ENCODE measurements around the gene OR2K2.
"Not testable (repeated sequence)": the region's sequence is repeated elsewhere in the genome, so short reads cannot be mapped to it uniquely, and the experiment has no call there.

OR2K2 gene

GRCh38 chr9:111330124-111330523 is at the start of gene OR2K2:
TSS of gene OR2K2 (minus strand) at chr9:111330224. CDS start at chr9:111328433, 1,791 bp downstream.
- no peak for DNase-seq

GRCh38 chr9:111375817-111376564 is 46.0 kb upstream of the OR2K2 start:
- no peak for DNase-seq

- no peak for DNase-seq
Observed at GRCh38 chr9:111375062-111375461, 45.0 kb upstream of the OR2K2 start.

- no peak for DNase-seq
Observed at GRCh38 chr9:111372297-111372696, 42.3 kb upstream of the OR2K2 start.

GRCh38 chr9:111366978-111367377 is 37.0 kb upstream of the OR2K2 start:
- no peak for DNase-seq

- no peak for DNase-seq
Observed at GRCh38 chr9:111362526-111362925, 32.5 kb upstream of the OR2K2 start.

GRCh38 chr9:111360881-111361280 is 30.9 kb upstream of the OR2K2 start:
- no peak for DNase-seq

- no peak for DNase-seq
Observed at GRCh38 chr9:111356481-111357244, 26.6 kb upstream of the OR2K2 start.

GRCh38 chr9:111352545-111352944 is 22.5 kb upstream of the OR2K2 start:
- no peak for DNase-seq

- DNase-seq, result no peak
Observed at GRCh38 chr9:111350556-111350955, 20.5 kb upstream of the OR2K2 start.

- DNase-seq, result no peak
Observed at GRCh38 chr9:111349766-111350165, 19.7 kb upstream of the OR2K2 start.

- no peak for DNase-seq
Observed at GRCh38 chr9:111348821-111349271, 18.8 kb upstream of the OR2K2 start.

- DNase-seq, result not testable (repeated sequence)
Observed at GRCh38 chr9:111334318-111334863, 4.4 kb upstream of the OR2K2 start.

GRCh38 chr9:111320631-111321030 is 9.4 kb downstream of the OR2K2 start:
- DNase-seq, result no peak

GRCh38 chr9:111316796-111317195 is 13.2 kb downstream of the OR2K2 start:
- DNase-seq, result no peak

- DNase-seq, result no peak
Observed at GRCh38 chr9:111305914-111306313, 24.1 kb downstream of the OR2K2 start.

- DNase-seq, result not testable (repeated sequence)
Observed at GRCh38 chr9:111304000-111304399, 26.0 kb downstream of the OR2K2 start.

- DNase-seq, result no peak
Observed at GRCh38 chr9:111301195-111301594, 28.8 kb downstream of the OR2K2 start.

GRCh38 chr9:111300140-111300735 is 29.8 kb downstream of the OR2K2 start:
- no peak for DNase-seq

- DNase-seq, result not testable (repeated sequence)
Observed at GRCh38 chr9:111299599-111299966, 30.4 kb downstream of the OR2K2 start.

- no peak for DNase-seq
Observed at GRCh38 chr9:111298731-111299598, 31.1 kb downstream of the OR2K2 start.

- DNase-seq, result no peak
Observed at GRCh38 chr9:111298111-111298510, 31.9 kb downstream of the OR2K2 start.
